Measurements from ENCODE around the gene TPPP3. TPM values are rescaled to one million over a fixed set of nuclear protein-coding genes. Genes with fewer than 3 reads are reported as not detected.

The TPPP3 gene
- total RNA-seq, 1 donor from 2014 or later, result 4.8 TPM

DNA sequence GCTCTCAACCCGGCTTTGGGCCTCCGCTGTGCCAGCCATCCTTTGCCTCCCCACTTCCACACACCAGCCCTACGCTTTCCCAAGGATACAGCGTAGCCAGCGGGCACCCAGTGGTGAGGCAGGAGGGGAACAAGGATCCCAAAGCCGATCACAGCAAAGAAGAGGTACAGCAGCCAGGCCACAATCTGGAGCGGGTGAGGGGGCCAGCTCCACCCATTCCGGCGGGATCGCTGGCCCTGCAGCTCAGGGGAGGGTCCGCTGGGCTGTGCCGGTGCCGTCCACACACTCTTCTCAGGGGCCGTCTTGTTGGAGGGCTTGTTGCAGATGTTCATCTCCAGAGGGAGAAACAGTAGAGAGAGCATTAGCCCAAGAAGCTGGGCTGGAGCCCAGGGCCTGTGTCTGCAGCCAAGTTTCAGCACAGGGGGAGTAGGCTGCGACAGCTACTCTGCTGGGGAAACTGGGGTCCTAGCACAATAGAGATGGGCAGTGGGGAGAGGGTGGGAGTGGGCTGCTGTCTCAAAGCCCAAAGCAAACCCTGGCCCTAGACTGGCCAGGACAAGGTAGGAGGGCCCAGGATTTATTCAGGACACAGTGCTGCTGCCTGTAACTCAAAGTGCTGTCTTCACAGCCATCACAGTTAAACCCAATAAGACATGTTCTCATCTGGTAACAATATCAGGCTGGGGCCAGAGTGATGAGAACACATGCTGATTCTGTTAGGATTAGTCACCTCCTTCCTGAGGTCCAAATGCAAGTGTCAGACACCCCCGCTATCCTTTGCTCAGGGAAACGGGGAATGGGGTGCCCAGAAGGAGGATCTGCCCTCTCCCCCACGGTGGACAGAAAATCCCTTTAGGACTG is 13.0 kb upstream of the TPPP3 start:
- no peak for DNase-seq (ENCODE audit: low spot score)

DNA sequence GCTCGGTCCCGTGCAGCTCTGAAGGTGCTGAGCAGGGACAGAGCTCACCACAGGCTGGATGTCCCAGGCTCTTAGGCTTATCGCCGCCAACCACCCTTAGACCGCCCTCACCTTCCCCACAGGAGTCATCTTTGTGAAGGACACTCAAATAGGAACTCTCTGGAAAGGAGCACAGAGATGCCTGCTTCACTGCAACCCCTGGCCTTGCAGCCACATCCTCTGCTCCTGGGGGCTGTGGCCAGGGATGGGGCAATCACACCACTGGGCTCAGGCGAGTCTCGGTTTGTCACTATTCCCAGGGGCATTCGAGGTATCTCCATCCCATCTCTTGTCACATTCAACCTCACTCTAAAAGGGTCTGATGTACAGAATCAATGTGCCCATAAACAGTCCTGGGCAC is 12.0 kb upstream of the TPPP3 start:
- DNase-seq (ENCODE audit: low spot score), result no peak

DNA sequence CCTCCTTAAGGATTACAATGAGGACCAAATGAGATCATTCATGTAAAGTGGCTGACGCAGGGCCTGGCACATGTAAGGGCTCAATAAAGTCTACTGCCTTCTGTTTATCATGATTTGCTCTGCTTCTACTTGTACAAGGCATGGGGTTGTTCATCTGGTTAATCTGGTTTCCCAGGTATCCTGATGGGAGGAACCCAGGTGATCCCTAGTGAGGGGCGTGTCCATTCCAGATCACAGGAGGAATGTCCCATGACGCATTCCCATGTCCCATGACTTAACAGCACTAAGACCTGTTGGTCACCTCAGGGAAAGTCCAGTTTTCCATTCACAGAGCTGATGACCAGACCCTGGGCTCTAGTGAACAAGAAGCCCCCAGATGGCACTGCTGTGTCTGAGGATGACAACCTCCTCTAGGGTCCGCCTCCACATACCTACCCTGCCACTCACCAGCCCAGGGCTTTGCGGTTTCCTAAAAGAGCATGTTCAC is 11.5 kb upstream of the TPPP3 start:
- DNase-seq (ENCODE audit: low spot score), result no peak

DNA sequence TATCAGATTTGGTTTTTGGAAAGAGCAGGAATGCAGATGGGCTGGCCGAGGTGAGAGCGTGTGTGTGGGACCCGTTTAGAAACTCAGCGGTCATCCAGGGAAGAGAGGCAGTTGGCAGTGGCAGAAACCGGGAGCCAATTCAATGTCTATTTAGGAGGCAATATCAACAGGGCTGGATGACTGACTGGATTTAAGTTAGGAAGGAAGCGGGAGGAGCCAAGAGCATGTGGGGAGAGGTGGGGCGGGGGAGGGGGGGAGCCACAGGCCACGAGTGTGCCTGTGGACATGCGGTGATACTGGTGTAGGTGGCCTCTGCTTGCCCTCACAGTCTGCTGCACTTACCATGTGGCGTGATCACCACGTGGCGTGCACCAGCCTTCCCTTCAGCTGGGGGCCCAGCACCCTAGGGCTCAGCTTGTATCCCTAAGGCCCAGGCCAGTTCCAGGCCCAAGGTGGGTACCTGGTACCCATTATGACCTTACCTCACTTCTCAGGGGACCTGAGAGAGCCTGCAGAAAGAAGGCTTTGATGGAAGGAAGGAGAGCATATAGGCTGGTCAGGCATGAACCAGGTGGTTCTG is 10.8 kb upstream of the TPPP3 start:
- DNase-seq (ENCODE audit: low spot score), result no peak

DNA sequence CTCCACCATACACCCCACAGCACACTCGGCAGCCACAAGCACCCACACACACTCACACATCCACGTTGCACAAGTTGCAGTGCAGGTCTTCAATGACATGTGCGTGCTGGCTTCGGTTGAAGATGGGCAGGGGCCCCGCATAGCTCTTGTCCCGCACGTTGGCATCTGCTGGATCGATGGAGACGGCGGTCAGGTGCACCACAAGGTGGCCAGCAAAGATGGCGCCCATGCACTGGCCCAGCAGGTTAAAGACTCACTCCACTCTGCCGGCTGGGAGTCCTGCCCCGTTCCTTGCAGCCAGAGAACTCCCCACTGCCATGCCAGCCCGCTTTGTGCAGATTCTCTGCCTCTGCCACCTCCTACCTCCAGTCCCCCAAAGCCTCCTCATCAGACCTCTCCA is 7.6 kb upstream of the TPPP3 start:
- DNase-seq (ENCODE audit: low spot score), result no peak

DNA sequence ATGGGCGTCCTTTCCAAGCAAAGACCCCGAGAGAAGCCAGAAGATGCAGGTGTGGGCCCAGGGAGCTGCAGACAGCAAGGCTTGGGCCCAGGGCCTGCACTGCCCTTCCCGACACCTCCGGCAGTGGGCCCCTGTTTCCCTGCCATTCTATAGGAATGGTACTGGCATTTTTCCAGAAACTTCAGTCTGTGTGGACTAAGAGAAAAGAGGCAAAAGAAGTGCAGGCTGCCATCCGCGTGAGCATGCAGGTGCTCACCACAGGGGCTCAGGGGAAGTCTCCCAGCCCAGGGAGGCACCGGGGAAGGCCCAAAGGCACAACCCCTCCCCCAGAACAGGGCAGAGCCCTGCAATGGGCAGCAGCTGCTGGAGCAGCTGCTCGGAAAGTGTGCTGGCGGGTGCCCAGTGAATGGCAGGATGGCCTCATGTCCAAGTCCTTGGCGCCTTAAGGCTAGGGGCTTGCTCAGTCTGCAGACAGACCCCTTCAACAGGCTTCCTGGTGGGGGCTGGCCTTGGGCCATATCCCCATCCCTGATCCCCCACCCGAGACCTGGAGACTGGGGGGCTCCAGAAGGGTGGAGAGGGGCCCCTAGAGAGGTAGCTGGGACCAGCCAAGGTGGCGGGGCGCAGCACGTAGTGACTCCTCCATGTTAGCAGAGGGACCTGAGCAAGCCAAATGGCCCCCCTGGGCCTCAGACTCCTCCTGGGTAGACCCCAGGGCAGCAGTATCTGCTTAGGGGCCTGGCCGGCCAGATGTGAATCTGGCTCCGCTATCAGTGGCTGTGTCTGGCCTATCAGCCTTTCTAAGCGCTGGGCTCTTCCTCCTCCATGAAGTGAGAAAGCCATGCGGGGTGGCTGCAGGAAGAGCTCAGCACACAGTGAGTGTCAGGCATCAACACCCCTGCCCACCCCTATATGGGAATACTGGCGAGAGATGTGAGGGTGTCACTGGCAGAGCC is 6.7 kb upstream of the TPPP3 start:
- DNase-seq (ENCODE audit: low spot score), result no peak

DNA sequence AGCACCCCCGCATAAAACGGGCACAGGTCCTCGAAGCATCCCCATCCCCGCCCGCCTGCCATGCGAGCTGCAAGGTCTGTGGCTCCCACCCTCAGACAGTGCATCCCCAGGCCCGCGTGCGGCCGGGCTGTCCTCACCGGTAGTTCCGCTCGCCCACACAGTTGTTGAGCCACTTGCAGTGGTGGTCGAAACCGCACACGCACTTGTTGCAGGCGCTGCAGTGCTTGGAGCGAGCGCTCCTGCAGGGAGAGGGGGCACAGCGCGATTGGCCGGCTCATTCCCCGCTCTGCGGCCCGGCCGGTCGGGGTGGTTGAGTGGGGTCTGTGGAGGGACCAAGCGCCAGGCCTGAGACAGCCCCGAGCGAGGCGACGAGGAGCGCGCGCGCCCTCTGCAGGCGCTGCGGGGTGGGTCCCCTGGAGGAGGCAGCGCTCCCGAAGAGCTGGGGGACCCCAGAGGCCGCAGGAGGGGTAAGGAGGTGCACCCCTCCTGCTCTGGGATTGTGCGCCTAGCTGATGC is 6.0 kb upstream of the TPPP3 start:
- no peak for DNase-seq (ENCODE audit: low spot score)

DNA sequence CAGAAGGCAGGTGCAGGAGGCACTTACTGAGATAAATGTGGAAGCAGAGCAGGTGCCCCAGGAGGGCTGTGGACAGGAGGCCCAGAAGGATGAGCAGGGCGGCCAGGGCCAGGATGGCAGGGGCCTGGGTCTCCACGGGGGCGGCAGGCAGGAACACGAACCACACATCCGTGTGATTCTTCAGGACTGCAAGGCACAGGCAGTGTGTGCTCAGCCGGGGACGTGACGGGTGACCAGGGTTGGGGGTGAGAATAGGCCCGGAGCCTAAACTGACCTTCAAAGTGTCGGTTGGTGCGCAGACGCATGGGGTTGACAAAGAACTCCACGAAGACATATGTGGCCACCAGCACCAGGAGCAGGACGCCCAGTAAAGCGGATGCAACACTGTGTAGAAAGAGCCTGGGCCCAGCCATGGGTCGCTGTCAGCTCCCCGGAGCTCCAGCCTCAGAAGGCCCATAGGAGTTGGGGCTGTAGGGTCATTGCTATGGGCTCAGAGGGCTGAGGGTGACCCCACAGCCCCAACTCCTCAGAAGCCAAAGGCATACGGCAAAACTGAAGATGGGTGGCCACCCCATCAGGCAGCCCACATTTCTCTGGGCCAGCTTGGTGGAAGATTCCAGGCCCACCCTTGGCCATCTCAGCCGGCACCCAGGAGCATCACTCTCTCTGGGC is 5.4 kb upstream of the TPPP3 start:
- DNase-seq (ENCODE audit: low spot score), result no peak

DNA sequence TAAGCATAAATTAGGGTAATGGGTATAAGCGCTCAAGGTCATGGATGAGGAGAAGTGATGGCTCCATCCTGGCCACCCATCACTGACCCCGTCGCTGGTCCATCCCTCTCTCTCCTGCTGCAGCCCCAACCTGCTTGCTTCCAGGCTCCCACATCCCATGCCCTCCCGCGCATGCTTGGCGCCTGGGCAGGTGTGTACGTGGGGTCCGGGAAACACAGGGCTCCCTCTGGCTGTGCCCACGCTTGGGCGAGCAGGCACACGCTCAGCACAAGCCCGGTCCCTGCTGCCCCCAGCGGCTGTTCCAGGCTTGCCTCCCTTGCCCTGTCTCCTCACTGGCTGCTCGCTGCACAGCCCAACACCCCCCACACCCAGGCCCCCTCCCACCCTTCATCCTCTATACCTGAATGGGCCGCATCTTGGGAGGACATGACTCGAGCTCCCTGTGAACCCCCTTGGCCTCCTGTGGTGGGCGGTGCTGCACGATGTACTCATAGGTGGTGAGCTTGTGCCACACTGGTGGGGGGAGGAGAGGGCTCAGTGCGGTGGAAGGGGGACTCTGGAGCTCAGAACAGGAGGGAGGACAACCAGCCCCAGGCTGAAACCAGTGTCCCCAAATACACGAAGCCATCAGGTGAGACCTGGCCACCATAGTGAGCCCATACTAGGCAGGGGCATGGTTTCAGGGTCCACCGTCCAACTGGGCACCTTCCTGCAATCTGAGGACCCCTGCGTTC is 4.7 kb upstream of the TPPP3 start:
- no peak for DNase-seq (ENCODE audit: low spot score)

DNA sequence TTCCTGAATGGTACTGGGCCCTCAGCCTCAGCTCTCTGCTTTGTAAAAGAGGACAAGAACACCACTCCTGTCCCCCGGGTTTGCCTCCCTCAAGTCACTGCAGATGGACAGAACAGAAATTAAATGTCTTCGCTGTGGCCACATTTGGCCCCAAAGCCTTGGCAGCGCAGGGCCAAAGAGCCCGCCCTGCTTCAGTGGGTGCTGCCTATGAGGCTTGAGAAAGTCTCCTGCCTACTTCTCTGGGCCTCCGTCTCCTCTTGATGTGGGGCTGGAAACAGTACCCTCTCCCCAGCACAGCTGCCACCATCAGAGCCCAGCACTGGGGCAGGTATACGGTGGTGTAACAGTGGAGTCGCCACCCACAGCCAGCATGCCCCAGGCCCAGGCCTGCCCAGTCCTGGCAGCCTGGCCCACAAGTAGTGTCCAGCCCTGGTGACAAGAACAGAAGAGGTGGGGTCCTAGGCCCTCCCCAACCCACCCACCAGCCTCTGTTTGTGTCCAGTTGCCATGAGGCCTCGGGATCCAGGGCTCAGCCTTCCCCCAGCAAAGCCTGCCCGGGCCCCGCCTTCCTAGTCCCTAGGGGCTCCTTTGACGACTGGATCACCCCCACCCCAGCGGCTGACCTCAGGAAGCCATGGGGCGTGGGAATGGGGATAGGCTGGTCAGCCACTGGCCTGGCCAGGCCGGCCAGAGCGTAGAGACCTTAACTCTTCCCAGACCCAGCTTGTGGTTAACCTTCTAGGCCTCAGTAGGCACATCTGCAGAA is 3.9 kb upstream of the TPPP3 start:
- DNase-seq (ENCODE audit: low spot score), result no peak

DNA sequence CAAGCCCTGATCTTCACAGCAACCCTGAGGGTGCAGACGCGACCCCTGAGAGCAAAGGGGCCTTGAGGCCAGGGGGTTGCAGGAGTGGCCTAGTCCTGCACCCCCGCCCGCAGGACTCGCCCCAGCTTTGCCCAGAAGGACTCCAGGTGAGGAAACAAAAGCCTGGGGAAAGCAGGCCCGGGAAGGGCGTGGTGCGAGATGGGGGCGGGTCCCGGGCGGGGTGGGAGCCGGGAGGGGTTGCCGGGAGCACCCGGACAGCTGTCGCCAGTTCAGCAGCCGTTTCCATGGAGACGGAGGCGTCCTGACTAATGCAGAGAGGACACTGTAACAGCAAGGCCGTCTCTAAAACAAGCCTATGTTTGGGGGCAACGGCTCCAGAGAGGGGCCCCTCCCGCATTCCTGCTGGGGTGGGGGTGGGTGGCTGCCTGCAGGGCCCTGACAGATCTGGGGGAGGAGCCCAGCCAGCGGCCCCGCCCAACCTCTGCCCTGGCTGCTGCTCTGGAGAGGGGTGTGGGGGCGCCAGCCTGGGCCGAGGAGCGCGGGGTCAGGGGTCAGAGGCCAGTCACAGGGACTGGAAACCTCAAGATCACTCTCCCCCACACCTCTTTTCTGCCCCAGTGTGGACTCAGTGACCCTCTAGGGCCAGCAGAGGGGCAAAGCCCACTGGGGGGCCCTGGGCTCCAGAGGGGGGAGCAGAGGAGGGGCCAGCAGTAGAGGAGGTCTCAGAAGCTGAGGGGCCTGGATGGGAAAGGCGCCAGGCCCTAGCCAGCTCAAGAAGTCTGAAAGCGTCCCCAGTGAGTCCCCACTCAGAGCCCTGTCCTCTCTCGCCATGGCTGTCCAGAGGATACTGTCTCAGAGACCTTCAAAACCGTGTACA is 3.1 kb upstream of the TPPP3 start:
- DNase-seq (ENCODE audit: low spot score), result no peak

DNA sequence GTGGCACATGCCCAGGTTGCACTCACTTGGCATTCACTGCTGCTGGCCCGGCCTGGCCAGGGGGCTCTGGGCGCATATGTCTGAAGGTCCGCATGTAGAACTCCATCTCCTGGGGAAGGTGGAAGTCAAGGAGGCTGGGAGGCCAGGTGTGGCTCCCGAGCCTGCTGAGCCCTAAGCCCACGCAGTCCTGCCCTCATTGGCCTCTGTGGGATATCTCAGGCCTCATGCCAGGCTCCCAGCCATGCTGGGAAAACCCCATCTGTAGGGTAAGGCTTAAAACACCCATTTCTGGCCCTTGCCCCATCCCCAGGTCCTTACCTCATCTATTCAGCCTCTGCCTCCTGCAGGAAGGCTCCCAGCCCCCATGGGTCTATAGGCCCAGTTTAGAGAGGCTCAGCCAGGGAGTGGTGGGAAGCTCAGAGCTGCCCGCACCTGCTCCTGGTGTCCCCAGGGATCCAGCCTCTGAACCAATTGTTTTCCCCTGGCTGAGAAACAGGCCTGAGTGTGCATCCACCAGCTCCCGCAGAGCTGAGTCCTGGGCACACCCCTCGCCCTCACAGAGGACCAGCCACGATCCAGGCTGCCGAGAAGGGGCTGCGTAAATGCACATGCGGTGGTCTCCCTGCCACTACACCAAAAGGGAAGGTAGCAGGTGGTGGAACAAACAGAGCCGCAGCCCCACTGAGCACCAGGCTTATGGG is 2.3 kb upstream of the TPPP3 start:
- DNase-seq (ENCODE audit: low spot score), result no peak

DNA sequence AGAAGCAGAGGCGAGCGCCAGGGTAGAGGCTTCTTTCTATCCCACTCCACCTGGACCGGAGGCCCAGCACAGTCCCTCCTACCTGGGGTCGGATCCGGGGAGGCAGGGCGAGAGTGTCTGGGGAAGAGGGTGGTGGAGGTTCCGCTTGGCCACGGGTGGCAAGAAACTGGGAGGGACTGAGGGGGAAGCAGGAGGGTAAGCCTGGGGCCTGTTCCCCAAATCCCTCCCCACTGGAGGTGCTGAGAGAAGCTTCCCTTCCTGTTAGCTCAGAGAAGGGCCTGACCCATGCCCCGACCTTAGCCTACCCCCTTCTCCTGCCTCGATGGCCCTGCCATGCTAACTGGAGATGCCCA is 1.8 kb upstream of the TPPP3 start:
- no peak for DNase-seq (ENCODE audit: low spot score)

DNA sequence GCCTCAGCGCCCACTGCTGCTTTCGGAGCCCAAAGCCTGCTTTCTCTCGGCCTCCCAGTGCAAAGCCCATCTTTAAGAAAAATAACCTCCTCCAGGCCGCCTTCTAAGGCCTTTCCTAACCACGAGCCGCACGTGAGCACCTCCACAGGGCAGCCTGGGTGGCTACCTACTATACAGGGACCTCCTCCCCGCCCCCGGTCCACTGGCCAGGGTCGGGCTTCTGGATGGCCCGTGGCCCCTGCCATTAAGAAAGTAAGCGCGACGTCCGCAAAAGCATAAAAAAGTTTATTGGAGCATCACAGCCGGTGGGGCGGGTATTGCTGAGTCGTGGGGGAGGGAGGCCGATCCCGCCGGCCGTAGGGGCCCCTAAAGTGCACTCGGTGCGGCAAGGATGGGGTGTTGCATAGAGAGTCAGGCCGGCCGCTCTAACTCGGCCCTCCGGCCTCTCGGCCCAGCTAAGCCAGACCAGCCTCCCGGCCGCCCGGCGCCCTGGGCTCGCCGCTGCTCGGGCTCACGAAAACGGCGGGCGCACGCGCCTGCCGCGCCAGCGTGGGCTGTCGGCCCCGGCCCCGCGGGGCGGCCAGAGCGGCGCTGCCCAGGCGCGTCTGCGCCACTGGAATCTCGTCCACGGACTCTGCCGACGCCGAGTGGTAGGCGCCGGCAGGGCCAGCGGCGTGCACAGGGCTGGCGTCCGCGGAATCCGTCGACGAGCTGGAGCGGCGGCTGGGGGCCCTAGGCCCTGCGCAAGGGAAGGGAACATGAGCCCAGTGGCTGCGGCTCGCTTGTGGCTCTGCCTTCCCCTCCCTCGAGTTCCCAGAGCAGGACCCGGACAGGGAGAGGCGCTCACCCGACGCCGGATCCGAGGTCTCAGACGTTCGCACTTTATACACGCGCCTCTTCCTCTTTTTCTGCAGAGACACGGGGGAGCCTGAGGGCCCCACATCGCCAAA is 1.1 kb upstream of the TPPP3 start:
- DNase-seq (ENCODE audit: low spot score), result no peak

DNA sequence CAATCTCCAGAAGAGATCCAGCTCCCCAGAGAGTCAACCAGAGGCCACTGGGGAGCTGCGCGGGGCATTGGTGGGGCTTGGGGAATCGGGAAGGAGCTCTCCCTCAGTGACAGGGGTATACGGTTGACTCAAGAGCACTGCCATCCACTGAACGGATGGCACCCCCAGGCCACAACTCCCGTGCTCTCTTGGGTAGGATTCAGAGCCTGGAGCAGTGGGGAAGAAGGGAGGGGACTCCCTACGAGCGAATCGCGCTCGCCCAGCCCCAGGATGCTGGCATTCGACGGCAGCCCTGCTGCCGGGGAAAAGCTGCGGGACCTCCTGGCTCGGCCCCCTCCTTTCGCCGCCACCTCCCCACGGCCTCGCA is 473 bp upstream of the TPPP3 start:
- no peak for DNase-seq (ENCODE audit: low spot score)

DNA sequence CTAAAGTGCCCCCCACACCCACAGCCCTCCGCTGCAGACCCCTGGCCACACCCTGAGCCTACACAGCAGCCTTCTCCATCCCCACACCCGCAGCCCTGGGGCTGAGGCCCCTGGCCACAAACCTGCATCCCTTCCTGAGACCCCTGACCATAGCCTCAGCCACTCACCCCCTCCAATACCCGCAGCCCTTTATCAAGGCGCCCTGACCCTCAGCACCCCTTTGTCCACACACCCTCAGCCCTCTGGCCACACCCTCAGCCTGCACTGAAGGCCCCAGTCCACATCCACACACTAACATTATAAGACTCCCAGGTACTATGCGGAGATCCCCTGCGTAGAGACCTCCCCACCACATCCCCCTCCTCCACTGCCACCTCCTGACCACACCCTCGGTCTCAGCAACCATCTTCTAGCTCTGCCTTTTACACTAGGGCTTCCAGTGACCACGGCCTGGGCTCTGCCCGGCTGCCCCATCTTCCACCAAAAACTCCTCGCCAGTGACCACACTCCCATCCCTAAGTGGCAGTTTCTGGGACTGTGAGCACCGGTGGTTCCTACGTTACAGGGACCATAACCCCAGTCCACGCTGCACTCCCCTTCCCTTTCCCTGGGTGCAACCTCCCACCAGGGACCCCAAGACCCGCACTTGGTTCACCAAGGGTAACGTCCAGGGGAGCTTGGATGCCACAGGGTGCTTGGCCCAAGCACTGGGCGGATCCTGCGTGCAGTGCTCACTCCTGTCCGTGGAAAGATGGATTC is 818 bp downstream of the TPPP3 start:
- DNase-seq (ENCODE audit: low spot score), result peak; percentile 78
